Measurements from ENCODE around the gene SEZ6. TPM values are rescaled to one million over a fixed set of nuclear protein-coding genes. Genes with fewer than 3 reads are reported as not detected.
A peak's percentile ranks its signal among the peaks of the same experiment; 100 is the strongest.

SEZ6 gene
- total and polyA plus RNA-seq, 2 donors (not counting 1 experiment from before 2014, with no cell fraction given) = not detected

DNA sequence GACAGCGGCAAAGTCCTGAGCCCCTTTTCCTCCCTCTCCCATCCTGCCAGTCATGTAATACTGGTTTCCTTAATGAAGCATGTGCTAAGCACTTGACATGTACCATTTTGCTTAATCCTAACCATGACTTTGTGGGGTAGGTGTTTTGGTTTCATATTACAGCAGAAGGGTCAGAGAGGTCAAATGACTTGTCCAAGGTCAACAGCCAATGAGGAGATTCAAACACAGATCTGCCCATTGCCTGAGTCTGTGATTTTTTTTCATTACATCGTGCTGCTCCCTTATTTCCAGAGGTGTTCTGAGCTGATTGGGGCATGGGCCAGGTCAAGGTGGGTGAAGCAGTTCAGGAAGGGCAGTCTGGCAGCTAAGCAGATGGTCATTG, 36.9 kb downstream of the SEZ6 start:
- Histone ChIP-seq H2AFZ (ENCODE audit: low read length) (no peak overlapping the region), H3K27me3 (ENCODE audit: control insufficient read depth, insufficient read depth, low read length) (peaks cover 27% of the 10 kb centered on the region), H3K9me3 (ENCODE audit: control insufficient read depth, insufficient read depth, low read depth, low read length) (no peaks in the 10 kb centered on the region), H3K36me3 (ENCODE audit: control insufficient read depth, insufficient read depth, low read length) (no peaks in the 10 kb centered on the region), H3K9ac (ENCODE audit: insufficient read depth, low read length) (no peak overlapping the region), H3K4me1 (ENCODE audit: control insufficient read depth, extremely low read depth, insufficient read depth, low read length) (no peaks in the 10 kb centered on the region), H3K4me3 (replicated peaks in 1 of 4; ENCODE audit: control extremely low read depth in 1 of 4, insufficient read depth in 1 of 4, low read depth in 3 of 4, low read length in 4 of 4) (no peak overlapping the region), H4K20me1 (ENCODE audit: control insufficient read depth, extremely low read depth, insufficient read depth, low read length) (no peaks in the 10 kb centered on the region), H3K4me2 (ENCODE audit: extremely low read depth, insufficient read depth, low read length) (no peak overlapping the region), H3K27ac (ENCODE audit: insufficient read depth, low read length) (no peak overlapping the region), H3K79me2 (ENCODE audit: control insufficient read depth, insufficient read depth, low read length) (no peaks in the 10 kb centered on the region)
- DNase-seq (ENCODE audit: low read depth in 2 of 2) = no peak
- TF ChIP-seq, protein P1, sequence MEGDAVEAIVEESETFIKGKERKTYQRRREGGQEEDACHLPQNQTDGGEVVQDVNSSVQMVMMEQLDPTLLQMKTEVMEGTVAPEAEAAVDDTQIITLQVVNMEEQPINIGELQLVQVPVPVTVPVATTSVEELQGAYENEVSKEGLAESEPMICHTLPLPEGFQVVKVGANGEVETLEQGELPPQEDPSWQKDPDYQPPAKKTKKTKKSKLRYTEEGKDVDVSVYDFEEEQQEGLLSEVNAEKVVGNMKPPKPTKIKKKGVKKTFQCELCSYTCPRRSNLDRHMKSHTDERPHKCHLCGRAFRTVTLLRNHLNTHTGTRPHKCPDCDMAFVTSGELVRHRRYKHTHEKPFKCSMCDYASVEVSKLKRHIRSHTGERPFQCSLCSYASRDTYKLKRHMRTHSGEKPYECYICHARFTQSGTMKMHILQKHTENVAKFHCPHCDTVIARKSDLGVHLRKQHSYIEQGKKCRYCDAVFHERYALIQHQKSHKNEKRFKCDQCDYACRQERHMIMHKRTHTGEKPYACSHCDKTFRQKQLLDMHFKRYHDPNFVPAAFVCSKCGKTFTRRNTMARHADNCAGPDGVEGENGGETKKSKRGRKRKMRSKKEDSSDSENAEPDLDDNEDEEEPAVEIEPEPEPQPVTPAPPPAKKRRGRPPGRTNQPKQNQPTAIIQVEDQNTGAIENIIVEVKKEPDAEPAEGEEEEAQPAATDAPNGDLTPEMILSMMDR (conservative IDR thresholded peaks at IDR 0.05 in 1 of 2, IDR thresholded peaks at IDR 0.05 in 1 of 2; ENCODE audit: low read depth in 1 of 2, low read length in 2 of 2) = no peak
- TF ChIP-seq EZH2 (IDR thresholded peaks at IDR 0.05; ENCODE audit: low read length, missing control alignments) = peak; percentile 19

GRCh38 chr17:28968231-28968913, 37.5 kb downstream of the SEZ6 start:
- Histone ChIP-seq H4K20me1 (ENCODE audit: control insufficient read depth, extremely low read depth, insufficient read depth, low read length) (no peaks in the 10 kb centered on the region), H3K9me3 (ENCODE audit: control insufficient read depth, insufficient read depth, low read depth, low read length) (no peaks in the 10 kb centered on the region), H3K27me3 (ENCODE audit: control insufficient read depth, insufficient read depth, low read length) (peaks cover 23% of the 10 kb centered on the region), H3K9ac (ENCODE audit: insufficient read depth, low read length) (no peak overlapping the region), H3K4me2 (ENCODE audit: extremely low read depth, insufficient read depth, low read length) (no peak overlapping the region), H3K4me1 (ENCODE audit: control insufficient read depth, extremely low read depth, insufficient read depth, low read length) (no peaks in the 10 kb centered on the region), H3K4me3 (replicated peaks in 1 of 4; ENCODE audit: control extremely low read depth in 1 of 4, insufficient read depth in 1 of 4, low read depth in 3 of 4, low read length in 4 of 4) (no peak overlapping the region), H3K27ac (ENCODE audit: insufficient read depth, low read length) (no peak overlapping the region), H3K36me3 (ENCODE audit: control insufficient read depth, insufficient read depth, low read length) (no peaks in the 10 kb centered on the region), H2AFZ (ENCODE audit: low read length) (no peak overlapping the region), H3K79me2 (ENCODE audit: control insufficient read depth, insufficient read depth, low read length) (no peaks in the 10 kb centered on the region)
- TF ChIP-seq EZH2 (IDR thresholded peaks at IDR 0.05; ENCODE audit: low read length, missing control alignments) = no peak
- TF ChIP-seq, protein P1 (conservative IDR thresholded peaks at IDR 0.05 in 1 of 2, IDR thresholded peaks at IDR 0.05 in 1 of 2; ENCODE audit: low read depth in 1 of 2, low read length in 2 of 2) = no peak
- peak in 1 of 2 donors; percentile 49 for DNase-seq (ENCODE audit: low read depth in 2 of 2)

DNA sequence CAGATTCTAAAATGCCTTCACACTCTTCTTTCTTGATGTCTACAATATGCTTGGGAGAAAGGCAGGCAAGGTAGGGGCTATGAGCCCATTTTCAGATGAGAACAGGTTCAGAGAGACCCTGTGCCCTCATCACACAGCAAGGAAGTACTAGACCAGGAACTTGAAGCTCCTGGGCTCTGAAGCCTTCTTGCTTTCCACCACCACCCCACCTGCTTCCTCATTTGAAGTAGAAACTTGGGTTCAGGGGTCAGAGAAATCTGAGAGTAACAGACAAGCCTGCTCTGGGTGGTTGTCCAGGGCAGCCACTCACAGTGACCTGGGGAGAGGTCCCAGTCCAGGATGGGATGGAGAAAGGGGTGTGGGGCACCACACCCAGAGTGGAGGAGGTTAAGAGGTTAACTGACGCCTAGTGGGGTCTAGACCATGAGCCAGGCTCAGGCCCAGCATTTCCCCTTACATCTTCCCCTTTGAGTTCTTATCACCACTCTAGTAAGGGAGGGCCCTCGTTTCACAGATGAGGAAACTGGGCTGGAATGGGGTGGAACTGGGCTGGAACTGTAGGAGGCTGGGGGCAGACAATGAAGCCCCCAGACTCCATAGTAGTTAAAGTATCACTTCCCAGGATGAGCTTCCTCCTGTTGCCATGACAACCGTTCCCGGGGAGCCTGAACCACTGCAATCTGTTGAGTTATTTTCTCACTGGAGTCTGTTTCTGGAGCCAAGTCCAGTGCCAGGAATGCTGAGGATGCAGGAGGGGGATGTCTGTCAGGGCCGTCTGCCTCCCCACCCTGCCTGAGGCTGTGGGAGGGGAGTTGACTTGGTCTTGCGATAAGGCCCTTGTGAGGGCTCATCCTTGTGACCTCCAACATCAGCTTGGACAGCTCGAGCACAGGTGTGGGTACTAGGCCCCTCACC, 38.4 kb downstream of the SEZ6 start:
- no peaks in the 10 kb centered on the region for H3K9me3 ChIP-seq (ENCODE audit: control insufficient read depth, insufficient read depth, low read depth, low read length)
- no peak overlapping the region for H3K4me2 ChIP-seq (ENCODE audit: extremely low read depth, insufficient read depth, low read length)
- TF ChIP-seq, protein P1 (conservative IDR thresholded peaks at IDR 0.05 in 1 of 2, IDR thresholded peaks at IDR 0.05 in 1 of 2; ENCODE audit: low read depth in 1 of 2, low read length in 2 of 2) = no peak
- TF ChIP-seq EZH2 (IDR thresholded peaks at IDR 0.05; ENCODE audit: low read length, missing control alignments) = no peak
- H3K79me2 ChIP-seq (ENCODE audit: control insufficient read depth, insufficient read depth, low read length) = no peaks in the 10 kb centered on the region
- no peak overlapping the region for H3K27ac ChIP-seq (ENCODE audit: insufficient read depth, low read length)
- H3K36me3 ChIP-seq (ENCODE audit: control insufficient read depth, insufficient read depth, low read length) = no peaks in the 10 kb centered on the region
- H2AFZ ChIP-seq (ENCODE audit: low read length) = no peak overlapping the region
- H3K4me1 ChIP-seq (ENCODE audit: control insufficient read depth, extremely low read depth, insufficient read depth, low read length) = no peaks in the 10 kb centered on the region
- DNase-seq (ENCODE audit: low read depth in 2 of 2) = peak in 1 of 2 donors; percentile 35
- H3K4me3 ChIP-seq (replicated peaks in 1 of 4; ENCODE audit: control extremely low read depth in 1 of 4, insufficient read depth in 1 of 4, low read depth in 3 of 4, low read length in 4 of 4) = no peak overlapping the region
- no peaks in the 10 kb centered on the region for H4K20me1 ChIP-seq (ENCODE audit: control insufficient read depth, extremely low read depth, insufficient read depth, low read length)
- H3K9ac ChIP-seq (ENCODE audit: insufficient read depth, low read length) = no peak overlapping the region
- H3K27me3 ChIP-seq (ENCODE audit: control insufficient read depth, insufficient read depth, low read length) = peaks cover 15% of the 10 kb centered on the region
